RWPE2 (cell line): Measurements from ENCODE around the gene DERL3.

Experiments
- ATAC-seq: fragments of 200-7000 bp; cut with Tn5 transposase; 3 replicates; pipeline ENCODE4 v1.9.1; 2021; ENCODE audit warnings: low read depth
- DNase-seq: peaks from one replicate; pipeline ENCODE4 v3.0.0-alpha.2; 2020; ENCODE audit warnings: low spot score
- H3K27ac ChIP-seq: fragments of 450-650 bp; 2 replicates; pipeline ENCODE4 v1.5.1; 2017; ENCODE audit warnings: mild to moderate bottlenecking; ENCODE audit not compliant: poor library complexity, severe bottlenecking
- H3K27me3 ChIP-seq: fragments of 250-450 bp; sonication (Bioruptor Pico); 2 replicates; pipeline ENCODE4 v1.5.1; 2021; ENCODE audit warnings: mild to moderate bottlenecking, moderate library complexity; ENCODE audit not compliant: insufficient read depth, poor library complexity, severe bottlenecking
- H3K36me3 ChIP-seq: fragments of 250-450 bp; sonication (Bioruptor Pico); 2 replicates; pipeline ENCODE4 v1.5.1; 2020; ENCODE audit warnings: low read depth, mild to moderate bottlenecking, moderate library complexity
- H3K4me1 ChIP-seq: fragments of 250-450 bp; sonication (Bioruptor Pico); 2 replicates; pipeline ENCODE4 v1.5.1; 2021; ENCODE audit warnings: mild to moderate bottlenecking, moderate library complexity; ENCODE audit not compliant: insufficient read depth, poor library complexity, severe bottlenecking
- H3K4me3 ChIP-seq: fragments of 250-450 bp; sonication (Bioruptor Pico); 2 replicates; pipeline ENCODE4 v1.5.1; 2021; ENCODE audit warnings: mild to moderate bottlenecking, moderate library complexity; ENCODE audit not compliant: severe bottlenecking
- H3K9me3 ChIP-seq: fragments of 250-450 bp; sonication (Bioruptor Pico); 2 replicates; pipeline ENCODE4 v1.5.1; 2021; ENCODE audit warnings: mild to moderate bottlenecking, moderate library complexity; ENCODE audit not compliant: severe bottlenecking
- TF ChIP-seq, protein P1 (sequence below): fragments of 450-650 bp; IDR thresholded peaks from one replicate; pipeline ENCODE4 v1.5.1; 2017; ENCODE audit warnings: mild to moderate bottlenecking, moderate library complexity; ENCODE audit not compliant: poor library complexity, severe bottlenecking

Gene DERL3

DNA sequence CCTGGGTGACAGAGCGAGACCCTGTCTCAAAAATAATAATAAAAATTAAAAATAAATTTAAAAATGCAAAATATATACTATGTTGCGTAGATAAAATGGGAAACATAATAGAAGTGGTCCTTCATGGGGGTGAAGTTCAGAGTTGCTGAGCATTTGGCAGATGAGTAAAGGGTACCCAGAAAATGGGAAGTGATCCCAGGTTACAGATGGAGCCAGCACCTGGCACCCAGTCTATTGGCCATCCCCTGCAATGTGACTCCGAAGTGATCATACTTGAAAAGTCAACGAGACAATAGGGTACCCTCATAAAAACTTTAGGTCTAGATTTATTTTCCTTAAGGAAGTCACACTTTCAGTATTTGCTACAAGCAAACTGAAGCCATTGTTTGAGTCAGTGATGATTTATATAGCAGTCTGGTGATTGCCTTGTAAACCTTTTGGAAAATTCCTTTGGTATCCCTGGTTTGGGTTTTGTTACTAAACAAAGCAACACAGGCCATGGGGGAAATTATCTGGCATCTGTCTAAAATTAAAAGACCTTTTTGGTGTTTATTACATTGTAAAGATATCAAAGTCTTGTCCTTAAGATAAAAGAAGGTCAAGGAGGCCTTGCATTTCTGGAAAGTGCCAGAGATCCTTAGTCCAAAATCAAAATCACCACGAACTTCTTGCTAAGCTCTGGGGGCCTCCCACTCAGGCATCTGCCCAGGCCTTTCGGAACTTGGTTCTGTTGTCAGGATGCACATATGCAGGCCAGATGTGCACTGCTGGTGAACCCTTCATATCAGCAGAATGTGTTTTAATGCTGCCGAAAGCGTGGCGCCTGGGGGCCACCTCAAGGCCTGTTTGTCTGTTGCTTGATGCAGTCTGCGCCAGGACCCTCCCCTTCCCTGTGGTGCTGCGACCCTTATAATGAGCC is 47.7 kb downstream of the DERL3 start:
- TF ChIP-seq, protein P1, sequence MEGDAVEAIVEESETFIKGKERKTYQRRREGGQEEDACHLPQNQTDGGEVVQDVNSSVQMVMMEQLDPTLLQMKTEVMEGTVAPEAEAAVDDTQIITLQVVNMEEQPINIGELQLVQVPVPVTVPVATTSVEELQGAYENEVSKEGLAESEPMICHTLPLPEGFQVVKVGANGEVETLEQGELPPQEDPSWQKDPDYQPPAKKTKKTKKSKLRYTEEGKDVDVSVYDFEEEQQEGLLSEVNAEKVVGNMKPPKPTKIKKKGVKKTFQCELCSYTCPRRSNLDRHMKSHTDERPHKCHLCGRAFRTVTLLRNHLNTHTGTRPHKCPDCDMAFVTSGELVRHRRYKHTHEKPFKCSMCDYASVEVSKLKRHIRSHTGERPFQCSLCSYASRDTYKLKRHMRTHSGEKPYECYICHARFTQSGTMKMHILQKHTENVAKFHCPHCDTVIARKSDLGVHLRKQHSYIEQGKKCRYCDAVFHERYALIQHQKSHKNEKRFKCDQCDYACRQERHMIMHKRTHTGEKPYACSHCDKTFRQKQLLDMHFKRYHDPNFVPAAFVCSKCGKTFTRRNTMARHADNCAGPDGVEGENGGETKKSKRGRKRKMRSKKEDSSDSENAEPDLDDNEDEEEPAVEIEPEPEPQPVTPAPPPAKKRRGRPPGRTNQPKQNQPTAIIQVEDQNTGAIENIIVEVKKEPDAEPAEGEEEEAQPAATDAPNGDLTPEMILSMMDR: no peak
- H3K27me3 ChIP-seq: no peaks in the 10 kb centered on the region
- DNase-seq (no peak), ATAC-seq (no peak)
- no peaks in the 10 kb centered on the region for H3K9me3 ChIP-seq
- H3K4me3 ChIP-seq: no peak overlapping the region
- no peak overlapping the region for H3K27ac ChIP-seq
- H3K4me1 ChIP-seq: no peaks in the 10 kb centered on the region
- H3K36me3 ChIP-seq: peaks cover 70% of the 10 kb centered on the region

DNA sequence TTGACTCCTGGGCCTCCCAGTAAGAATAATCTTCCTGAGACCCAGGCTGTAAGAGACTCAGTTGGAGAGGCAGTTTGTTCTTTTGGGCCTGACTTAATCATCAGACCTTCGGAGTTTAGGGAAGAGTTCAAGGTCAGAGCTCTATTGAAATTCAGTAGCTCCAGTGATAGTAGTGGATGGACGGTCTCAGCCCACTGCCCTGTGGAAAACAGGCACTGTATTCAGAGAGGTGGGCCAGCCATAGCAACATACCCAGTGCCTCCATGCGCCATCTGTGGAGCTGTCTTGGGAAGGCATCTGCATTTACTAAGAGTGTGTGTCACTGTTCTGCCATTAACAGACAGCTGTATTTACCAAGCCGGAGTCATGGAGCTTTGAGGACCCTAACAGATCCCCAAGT is 49.2 kb downstream of the DERL3 start:
- no peaks in the 10 kb centered on the region for H3K9me3 ChIP-seq
- no peak overlapping the region for H3K4me3 ChIP-seq
- DNase-seq: no peak
- TF ChIP-seq, protein P1: no peak
- peaks cover 58% of the 10 kb centered on the region for H3K36me3 ChIP-seq
- H3K27me3 ChIP-seq: no peaks in the 10 kb centered on the region
- ATAC-seq: no peak
- no peaks in the 10 kb centered on the region for H3K4me1 ChIP-seq
- H3K27ac ChIP-seq: no peak overlapping the region

GRCh38 chr22:23789121-23789520 is 49.7 kb downstream of the DERL3 start:
- TF ChIP-seq, protein P1: no peak
- Histone ChIP-seq H3K36me3 (peaks cover 53% of the 10 kb centered on the region), H3K9me3 (no peaks in the 10 kb centered on the region), H3K4me1 (no peaks in the 10 kb centered on the region), H3K4me3 (no peak overlapping the region), H3K27ac (no peak overlapping the region), H3K27me3 (no peaks in the 10 kb centered on the region)
- no peak for ATAC-seq
- DNase-seq: no peak

DNA sequence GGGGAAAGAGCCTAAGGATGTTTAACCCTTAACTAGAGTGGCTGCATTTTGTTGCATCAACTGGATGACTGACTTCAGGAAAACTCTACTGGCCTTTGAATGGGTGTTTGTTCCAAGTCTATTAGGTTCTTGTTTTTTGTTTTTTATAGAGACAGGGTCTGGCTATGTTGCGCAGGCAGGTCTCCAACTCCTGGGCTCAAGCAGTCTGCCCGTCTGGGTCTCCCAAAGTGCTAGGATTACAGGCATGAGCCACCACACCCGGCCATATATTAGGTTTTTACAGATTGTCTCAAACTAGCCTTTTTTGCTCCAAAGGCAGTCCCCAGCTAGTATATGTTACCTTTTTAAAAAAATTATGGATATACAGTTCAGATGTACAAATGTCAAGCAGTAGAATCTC is 50.9 kb downstream of the DERL3 start:
- Histone ChIP-seq H3K9me3 (no peaks in the 10 kb centered on the region), H3K4me3 (peak overlapping the region; percentile 92), H3K36me3 (peaks cover 41% of the 10 kb centered on the region), H3K27ac (peak overlapping the region; percentile 85), H3K4me1 (no peaks in the 10 kb centered on the region), H3K27me3 (no peaks in the 10 kb centered on the region)
- ATAC-seq (no peak), DNase-seq (no peak)
- TF ChIP-seq, protein P1: no peak

DNA sequence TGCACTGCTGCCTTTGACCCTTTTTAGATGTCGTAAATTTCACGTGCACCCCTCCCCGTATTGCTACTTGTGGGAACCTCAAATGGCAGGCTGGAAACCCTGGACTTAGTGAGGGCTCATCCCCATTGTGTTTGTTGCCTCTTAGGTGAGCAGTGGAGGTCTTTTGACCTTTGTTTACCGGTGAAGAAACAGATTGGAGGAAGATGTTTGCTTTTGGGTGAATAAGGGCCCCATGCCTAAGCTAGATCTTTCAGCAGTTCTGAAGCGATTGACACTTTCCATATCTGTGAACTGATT is 51.3 kb downstream of the DERL3 start:
- TF ChIP-seq, protein P1: no peak
- peak; percentile 30 for ATAC-seq
- no peaks in the 10 kb centered on the region for H3K27me3 ChIP-seq
- H3K27ac ChIP-seq: peak overlapping the region; percentile 85
- peaks cover 40% of the 10 kb centered on the region for H3K36me3 ChIP-seq
- no peaks in the 10 kb centered on the region for H3K9me3 ChIP-seq
- peak overlapping the region; percentile 92 for H3K4me3 ChIP-seq
- H3K4me1 ChIP-seq: no peaks in the 10 kb centered on the region
- no peak for DNase-seq
